ENCODE results near the gene DIP2C.

DIP2C gene

GRCh38 chr10:492836-493235 is 196.6 kb downstream of the DIP2C start:
- Histone ChIP-seq H3K4me2 (ENCODE audit: insufficient read depth, low read length) (no peak overlapping the region), H3K27me3 (ENCODE audit: insufficient read depth, low read length, poor library complexity) (peaks cover 66% of the 10 kb centered on the region), H3K9me3 (ENCODE audit: insufficient read depth, low read length, severe bottlenecking) (no peaks in the 10 kb centered on the region), H3K4me1 (ENCODE audit: insufficient read depth, low read length) (no peaks in the 10 kb centered on the region), H3K36me3 (ENCODE audit: insufficient read depth, low read length) (no peaks in the 10 kb centered on the region), H3K4me3 (ENCODE audit: low read depth in 1 of 2, low read length in 2 of 2) (no peak overlapping the region), H3K27ac (ENCODE audit: low read length) (no peak overlapping the region), H2AFZ (ENCODE audit: low read depth, low read length) (no peak overlapping the region), H3K79me2 (ENCODE audit: insufficient read depth, low read length) (no peaks in the 10 kb centered on the region), H4K20me1 (ENCODE audit: insufficient read depth, low read length) (no peaks in the 10 kb centered on the region; the same call in 1 of the 2 replicates), H3K9ac (ENCODE audit: low read depth, low read length) (no peak overlapping the region)
- TF ChIP-seq, protein P1, sequence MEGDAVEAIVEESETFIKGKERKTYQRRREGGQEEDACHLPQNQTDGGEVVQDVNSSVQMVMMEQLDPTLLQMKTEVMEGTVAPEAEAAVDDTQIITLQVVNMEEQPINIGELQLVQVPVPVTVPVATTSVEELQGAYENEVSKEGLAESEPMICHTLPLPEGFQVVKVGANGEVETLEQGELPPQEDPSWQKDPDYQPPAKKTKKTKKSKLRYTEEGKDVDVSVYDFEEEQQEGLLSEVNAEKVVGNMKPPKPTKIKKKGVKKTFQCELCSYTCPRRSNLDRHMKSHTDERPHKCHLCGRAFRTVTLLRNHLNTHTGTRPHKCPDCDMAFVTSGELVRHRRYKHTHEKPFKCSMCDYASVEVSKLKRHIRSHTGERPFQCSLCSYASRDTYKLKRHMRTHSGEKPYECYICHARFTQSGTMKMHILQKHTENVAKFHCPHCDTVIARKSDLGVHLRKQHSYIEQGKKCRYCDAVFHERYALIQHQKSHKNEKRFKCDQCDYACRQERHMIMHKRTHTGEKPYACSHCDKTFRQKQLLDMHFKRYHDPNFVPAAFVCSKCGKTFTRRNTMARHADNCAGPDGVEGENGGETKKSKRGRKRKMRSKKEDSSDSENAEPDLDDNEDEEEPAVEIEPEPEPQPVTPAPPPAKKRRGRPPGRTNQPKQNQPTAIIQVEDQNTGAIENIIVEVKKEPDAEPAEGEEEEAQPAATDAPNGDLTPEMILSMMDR (IDR thresholded peaks at IDR 0.05; ENCODE audit: borderline replicate concordance, extremely low read depth, low read length, poor library complexity, severe bottlenecking) = no peak
- no peak for TF ChIP-seq EZH2 (IDR thresholded peaks at IDR 0.05; ENCODE audit: borderline replicate concordance, low read depth, low read length, severe bottlenecking)
- ATAC-seq (ENCODE audit: insufficient read depth, low read depth) = no peak
- no peak for DNase-seq

- Histone ChIP-seq H3K4me1 (ENCODE audit: insufficient read depth, low read length) (no peaks in the 10 kb centered on the region), H3K9me3 (ENCODE audit: insufficient read depth, low read length, severe bottlenecking) (no peaks in the 10 kb centered on the region), H3K4me3 (ENCODE audit: low read depth in 1 of 2, low read length in 2 of 2) (no peak overlapping the region), H3K36me3 (ENCODE audit: insufficient read depth, low read length) (no peaks in the 10 kb centered on the region), H2AFZ (ENCODE audit: low read depth, low read length) (no peak overlapping the region), H4K20me1 (ENCODE audit: insufficient read depth, low read length) (no peaks in the 10 kb centered on the region; the same call in 1 of the 2 replicates), H3K27ac (ENCODE audit: low read length) (no peak overlapping the region), H3K9ac (ENCODE audit: low read depth, low read length) (no peak overlapping the region), H3K27me3 (ENCODE audit: insufficient read depth, low read length, poor library complexity) (peaks cover 65% of the 10 kb centered on the region), H3K79me2 (ENCODE audit: insufficient read depth, low read length) (no peaks in the 10 kb centered on the region), H3K4me2 (ENCODE audit: insufficient read depth, low read length) (no peak overlapping the region)
- ATAC-seq (ENCODE audit: insufficient read depth, low read depth) (no peak), DNase-seq (no peak)
- TF ChIP-seq, protein P1 (IDR thresholded peaks at IDR 0.05; ENCODE audit: borderline replicate concordance, extremely low read depth, low read length, poor library complexity, severe bottlenecking) = no peak
- TF ChIP-seq EZH2 (IDR thresholded peaks at IDR 0.05; ENCODE audit: borderline replicate concordance, low read depth, low read length, severe bottlenecking) = no peak
These were observed 197.6 kb downstream of the DIP2C start for GRCh38 chr10:491667-492424.

- H3K27ac ChIP-seq (ENCODE audit: low read length) = no peak overlapping the region
- no peak overlapping the region for H3K4me3 ChIP-seq (ENCODE audit: low read depth in 1 of 2, low read length in 2 of 2)
- H3K4me2 ChIP-seq (ENCODE audit: insufficient read depth, low read length) = no peak overlapping the region
- no peak overlapping the region for H3K9ac ChIP-seq (ENCODE audit: low read depth, low read length)
- H3K4me1 ChIP-seq (ENCODE audit: insufficient read depth, low read length) = no peaks in the 10 kb centered on the region
- no peaks in the 10 kb centered on the region; the same call in 1 of the 2 replicates for H4K20me1 ChIP-seq (ENCODE audit: insufficient read depth, low read length)
- no peaks in the 10 kb centered on the region for H3K79me2 ChIP-seq (ENCODE audit: insufficient read depth, low read length)
- H2AFZ ChIP-seq (ENCODE audit: low read depth, low read length) = no peak overlapping the region
- ATAC-seq (ENCODE audit: insufficient read depth, low read depth) (no peak), DNase-seq (no peak)
- peaks cover 62% of the 10 kb centered on the region for H3K27me3 ChIP-seq (ENCODE audit: insufficient read depth, low read length, poor library complexity)
- TF ChIP-seq, protein P1 (IDR thresholded peaks at IDR 0.05; ENCODE audit: borderline replicate concordance, extremely low read depth, low read length, poor library complexity, severe bottlenecking) = no peak
- TF ChIP-seq EZH2 (IDR thresholded peaks at IDR 0.05; ENCODE audit: borderline replicate concordance, low read depth, low read length, severe bottlenecking) = no peak
- no peaks in the 10 kb centered on the region for H3K9me3 ChIP-seq (ENCODE audit: insufficient read depth, low read length, severe bottlenecking)
- no peaks in the 10 kb centered on the region for H3K36me3 ChIP-seq (ENCODE audit: insufficient read depth, low read length)
These were observed 198.4 kb downstream of the DIP2C start for GRCh38 chr10:490891-491571.

Data from DND-41 (cell line).